ENCODE measurements around the gene MB. TPM values are rescaled to one million over a fixed set of nuclear protein-coding genes. Genes with fewer than 3 reads are reported as not detected.

MB gene
- total RNA-seq, 2 donors from 2014 or later = not detected

GRCh38 chr22:35593071-35593890 lies 23.8 kb downstream of the MB start:
- no peaks in the 10 kb centered on the region for H3K36me3 Mint-ChIP-seq (ENCODE audit: low read depth)
- H3K27me3 Mint-ChIP-seq = peaks cover 21% of the 10 kb centered on the region
- H3K4me1 Mint-ChIP-seq = no peaks in the 10 kb centered on the region
- no peak overlapping the region for H3K4me3 Mint-ChIP-seq
- no peak overlapping the region for H3K27ac Mint-ChIP-seq
- ATAC-seq (no peak), DNase-seq (no peak)
- H3K9me3 ChIP-seq (ENCODE audit: control insufficient read depth, low read length, poor library complexity, severe bottlenecking) = no peaks in the 10 kb centered on the region

GRCh38 chr22:35592418-35592967 lies 24.6 kb downstream of the MB start:
- H3K9me3 ChIP-seq (ENCODE audit: control insufficient read depth, low read length, poor library complexity, severe bottlenecking) = no peaks in the 10 kb centered on the region
- Mint-ChIP-seq H3K27me3 (peaks cover 21% of the 10 kb centered on the region), H3K27ac (no peak overlapping the region), H3K4me1 (no peaks in the 10 kb centered on the region), H3K4me3 (no peak overlapping the region), H3K36me3 (ENCODE audit: low read depth) (no peaks in the 10 kb centered on the region)
- DNase-seq = no peak
- ATAC-seq = no peak

GRCh38 chr22:35591714-35592417 lies 25.3 kb downstream of the MB start:
- no peak overlapping the region for H3K27ac Mint-ChIP-seq
- no peak overlapping the region for H3K4me3 Mint-ChIP-seq
- no peaks in the 10 kb centered on the region for H3K9me3 ChIP-seq (ENCODE audit: control insufficient read depth, low read length, poor library complexity, severe bottlenecking)
- no peaks in the 10 kb centered on the region for H3K36me3 Mint-ChIP-seq (ENCODE audit: low read depth)
- no peaks in the 10 kb centered on the region for H3K4me1 Mint-ChIP-seq
- peaks cover 21% of the 10 kb centered on the region for H3K27me3 Mint-ChIP-seq
- ATAC-seq (no peak), DNase-seq (no peak)

- H3K4me3 Mint-ChIP-seq = no peak overlapping the region
- H3K36me3 Mint-ChIP-seq (ENCODE audit: low read depth) = no peaks in the 10 kb centered on the region
- no peaks in the 10 kb centered on the region for H3K9me3 ChIP-seq (ENCODE audit: control insufficient read depth, low read length, poor library complexity, severe bottlenecking)
- H3K27ac Mint-ChIP-seq = no peak overlapping the region
- H3K4me1 Mint-ChIP-seq = no peaks in the 10 kb centered on the region
- DNase-seq (no peak), ATAC-seq (no peak)
- H3K27me3 Mint-ChIP-seq = peaks cover 16% of the 10 kb centered on the region
Observed at GRCh38 chr22:35590634-35591295, 26.4 kb downstream of the MB start.

- H3K9me3 ChIP-seq (ENCODE audit: control insufficient read depth, low read length, poor library complexity, severe bottlenecking) = no peaks in the 10 kb centered on the region
- DNase-seq = no peak
- no peaks in the 10 kb centered on the region for H3K4me1 Mint-ChIP-seq
- H3K36me3 Mint-ChIP-seq (ENCODE audit: low read depth) = no peaks in the 10 kb centered on the region
- ATAC-seq = no peak
- H3K27ac Mint-ChIP-seq = no peak overlapping the region
- H3K4me3 Mint-ChIP-seq = no peak overlapping the region
- peaks cover 12% of the 10 kb centered on the region for H3K27me3 Mint-ChIP-seq
Observed at GRCh38 chr22:35589756-35590093, 27.4 kb downstream of the MB start.

GRCh38 chr22:35589071-35589755 lies 27.9 kb downstream of the MB start:
- no peak overlapping the region for H3K4me3 Mint-ChIP-seq
- no peaks in the 10 kb centered on the region for H3K9me3 ChIP-seq (ENCODE audit: control insufficient read depth, low read length, poor library complexity, severe bottlenecking)
- no peaks in the 10 kb centered on the region for H3K36me3 Mint-ChIP-seq (ENCODE audit: low read depth)
- no peak overlapping the region for H3K27ac Mint-ChIP-seq
- peaks cover 11% of the 10 kb centered on the region for H3K27me3 Mint-ChIP-seq
- DNase-seq (no peak), ATAC-seq (peak; percentile 40)
- no peaks in the 10 kb centered on the region for H3K4me1 Mint-ChIP-seq

- DNase-seq (no peak), ATAC-seq (no peak)
- Mint-ChIP-seq H3K36me3 (ENCODE audit: low read depth) (no peaks in the 10 kb centered on the region), H3K4me1 (no peaks in the 10 kb centered on the region), H3K4me3 (no peak overlapping the region), H3K27ac (peak overlapping the region; percentile 34), H3K27me3 (peaks cover 16% of the 10 kb centered on the region)
- no peaks in the 10 kb centered on the region for H3K9me3 ChIP-seq (ENCODE audit: control insufficient read depth, low read length, poor library complexity, severe bottlenecking)
Observed at GRCh38 chr22:35587896-35588295, 29.2 kb downstream of the MB start.

GRCh38 chr22:35587447-35587870 lies 29.7 kb downstream of the MB start:
- Mint-ChIP-seq H3K4me1 (no peaks in the 10 kb centered on the region), H3K27ac (peak overlapping the region; percentile 34), H3K4me3 (no peak overlapping the region), H3K36me3 (ENCODE audit: low read depth) (no peaks in the 10 kb centered on the region), H3K27me3 (peaks cover 16% of the 10 kb centered on the region)
- H3K9me3 ChIP-seq (ENCODE audit: control insufficient read depth, low read length, poor library complexity, severe bottlenecking) = no peaks in the 10 kb centered on the region
- ATAC-seq = no peak
- no peak for DNase-seq

GRCh38 chr22:35586771-35587170 lies 30.4 kb downstream of the MB start:
- DNase-seq (no peak), ATAC-seq (no peak)
- Mint-ChIP-seq H3K36me3 (ENCODE audit: low read depth) (no peaks in the 10 kb centered on the region), H3K27me3 (peaks cover 12% of the 10 kb centered on the region), H3K4me3 (no peak overlapping the region), H3K4me1 (no peaks in the 10 kb centered on the region), H3K27ac (no peak overlapping the region)
- no peaks in the 10 kb centered on the region for H3K9me3 ChIP-seq (ENCODE audit: control insufficient read depth, low read length, poor library complexity, severe bottlenecking)

GRCh38 chr22:35582861-35583670 lies 34.1 kb downstream of the MB start:
- peaks cover 9% of the 10 kb centered on the region for H3K27me3 Mint-ChIP-seq
- no peaks in the 10 kb centered on the region for H3K4me1 Mint-ChIP-seq
- peak overlapping the region; percentile 60 for H3K27ac Mint-ChIP-seq
- no peak overlapping the region for H3K4me3 Mint-ChIP-seq
- no peaks in the 10 kb centered on the region for H3K36me3 Mint-ChIP-seq (ENCODE audit: low read depth)
- DNase-seq (peak; percentile 27 to 42 (median 41)), ATAC-seq (peak; percentile 69)
- H3K9me3 ChIP-seq (ENCODE audit: control insufficient read depth, low read length, poor library complexity, severe bottlenecking) = no peaks in the 10 kb centered on the region

- DNase-seq (no peak), ATAC-seq (no peak)
- Mint-ChIP-seq H3K4me1 (no peaks in the 10 kb centered on the region), H3K4me3 (no peak overlapping the region), H3K27ac (no peak overlapping the region), H3K27me3 (peaks cover 9% of the 10 kb centered on the region), H3K36me3 (ENCODE audit: low read depth) (no peaks in the 10 kb centered on the region)
- no peaks in the 10 kb centered on the region for H3K9me3 ChIP-seq (ENCODE audit: control insufficient read depth, low read length, poor library complexity, severe bottlenecking)
Observed at GRCh38 chr22:35582218-35582860, 34.8 kb downstream of the MB start.

GRCh38 chr22:35581023-35581413 lies 36.1 kb downstream of the MB start:
- Mint-ChIP-seq H3K27ac (no peak overlapping the region), H3K27me3 (peaks cover 9% of the 10 kb centered on the region), H3K4me3 (no peak overlapping the region), H3K4me1 (no peaks in the 10 kb centered on the region), H3K36me3 (ENCODE audit: low read depth) (no peaks in the 10 kb centered on the region)
- DNase-seq (no peak), ATAC-seq (no peak)
- H3K9me3 ChIP-seq (ENCODE audit: control insufficient read depth, low read length, poor library complexity, severe bottlenecking) = no peaks in the 10 kb centered on the region
